ENCODE data around the gene HTR4.

DNA sequence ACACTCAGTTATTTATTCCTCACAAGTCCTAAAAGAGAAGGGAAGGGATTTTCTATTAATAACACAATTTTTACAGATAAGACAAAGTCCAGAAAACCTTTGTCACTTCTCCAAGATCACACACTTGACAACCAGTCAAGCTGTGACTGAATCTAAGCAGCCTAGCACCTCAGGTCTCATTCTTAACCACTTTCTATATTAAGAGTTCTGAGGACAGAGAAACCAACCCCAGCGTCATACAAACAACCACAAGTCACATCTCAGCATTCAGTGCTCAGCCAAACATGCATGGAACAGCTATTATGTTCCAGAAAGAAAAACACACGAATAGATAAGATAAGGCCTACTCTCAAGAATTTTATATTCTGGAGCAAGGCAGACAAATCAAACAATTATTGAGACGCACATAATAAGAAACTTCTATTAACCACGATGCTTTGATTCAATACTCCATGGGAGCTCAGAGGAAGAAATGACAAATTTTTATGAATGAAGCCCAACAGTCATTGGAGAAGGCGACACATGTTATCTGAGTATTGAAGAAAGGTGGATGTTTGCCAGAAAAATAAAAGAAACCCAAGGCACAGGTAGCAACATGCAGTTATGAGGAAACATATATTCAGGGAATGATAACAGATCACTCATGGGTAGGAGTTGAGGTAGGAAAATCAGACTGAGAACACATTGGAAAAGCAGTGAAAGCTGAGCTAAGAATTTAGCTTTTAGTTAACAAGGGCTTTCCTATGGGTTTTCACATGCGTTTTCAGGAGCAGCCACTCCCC lies 113.1 kb downstream of the HTR4 start:
- TF ChIP-seq EP300 (conservative IDR thresholded peaks at IDR 0.05; ENCODE audit: poor library complexity, severe bottlenecking) (no peak), SMC3 (conservative IDR thresholded peaks at IDR 0.05; ENCODE audit: poor library complexity) (no peak), POLR2AphosphoS5 (IDR thresholded peaks at IDR 0.05) (no peak), EZH2 (IDR thresholded peaks at IDR 0.05; ENCODE audit: borderline replicate concordance, insufficient read depth, low read length, poor library complexity, severe bottlenecking) (no peak), TAF1 (IDR thresholded peaks at IDR 0.05; ENCODE audit: low read depth) (no peak)
- TF ChIP-seq, protein P1, sequence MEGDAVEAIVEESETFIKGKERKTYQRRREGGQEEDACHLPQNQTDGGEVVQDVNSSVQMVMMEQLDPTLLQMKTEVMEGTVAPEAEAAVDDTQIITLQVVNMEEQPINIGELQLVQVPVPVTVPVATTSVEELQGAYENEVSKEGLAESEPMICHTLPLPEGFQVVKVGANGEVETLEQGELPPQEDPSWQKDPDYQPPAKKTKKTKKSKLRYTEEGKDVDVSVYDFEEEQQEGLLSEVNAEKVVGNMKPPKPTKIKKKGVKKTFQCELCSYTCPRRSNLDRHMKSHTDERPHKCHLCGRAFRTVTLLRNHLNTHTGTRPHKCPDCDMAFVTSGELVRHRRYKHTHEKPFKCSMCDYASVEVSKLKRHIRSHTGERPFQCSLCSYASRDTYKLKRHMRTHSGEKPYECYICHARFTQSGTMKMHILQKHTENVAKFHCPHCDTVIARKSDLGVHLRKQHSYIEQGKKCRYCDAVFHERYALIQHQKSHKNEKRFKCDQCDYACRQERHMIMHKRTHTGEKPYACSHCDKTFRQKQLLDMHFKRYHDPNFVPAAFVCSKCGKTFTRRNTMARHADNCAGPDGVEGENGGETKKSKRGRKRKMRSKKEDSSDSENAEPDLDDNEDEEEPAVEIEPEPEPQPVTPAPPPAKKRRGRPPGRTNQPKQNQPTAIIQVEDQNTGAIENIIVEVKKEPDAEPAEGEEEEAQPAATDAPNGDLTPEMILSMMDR (IDR thresholded peaks at IDR 0.05; ENCODE audit: poor library complexity, severe bottlenecking): no peak

All from neural cell (in vitro differentiated cells).